Chondrocyte (in vitro differentiated cells): ENCODE data around the gene FAM161B. TPM values are rescaled to one million over a fixed set of nuclear protein-coding genes. Genes with fewer than 3 reads are reported as not detected.
"Not testable (repeated sequence)": the region's sequence is repeated elsewhere in the genome, so short reads cannot be mapped to it uniquely, and the experiment has no call there.

ENCODE experiments used
- DNase-seq: peaks from one replicate; pipeline ENCODE4 v3.0.0; 2021; ENCODE audit warnings: mixed read lengths, low spot score
- H3K27ac Mint-ChIP-seq: one replicate; pipeline ENCODE4 v1.8.0; 2021; ENCODE audit warnings: mild to moderate bottlenecking, moderate library complexity, mixed read lengths; ENCODE audit not compliant: unreplicated experiment
- H3K27me3 Mint-ChIP-seq: 2 replicates; pipeline ENCODE4 v1.8.0; 2021; ENCODE audit warnings: low read depth, mixed read lengths
- H3K36me3 Mint-ChIP-seq: 2 replicates; pipeline ENCODE4 v1.8.0; 2021; ENCODE audit warnings: low read depth, mixed read lengths
- H3K4me1 Mint-ChIP-seq: 2 replicates; pipeline ENCODE4 v1.8.0; 2021; ENCODE audit warnings: low read depth, mild to moderate bottlenecking, mixed read lengths
- H3K4me3 Mint-ChIP-seq: one replicate; pipeline ENCODE4 v1.8.0; 2021; ENCODE audit warnings: mild to moderate bottlenecking, moderate library complexity, mixed read lengths; ENCODE audit not compliant: unreplicated experiment
- H3K9me3 Mint-ChIP-seq: 2 replicates; pipeline ENCODE4 v1.8.0; 2021; ENCODE audit warnings: low read depth, mixed read lengths
- CTCF ChIP-seq: fragments of 200-600 bp; sonication (generic); IDR thresholded peaks from 2 replicates; pipeline ENCODE4 v1.5.0; 2021; ENCODE audit warnings: antibody characterized with exemption, mild to moderate bottlenecking, moderate library complexity
- total RNA-seq: library from RNA; stranded (reverse); gene quantifications from 3 replicates; pipeline ENCODE4 v1.2.1, GENCODE V29; 2021

FAM161B gene
- total RNA-seq, 1 donor from 2014 or later = 5.5 TPM

GRCh38 chr14:73903028-73903427 is 46.9 kb downstream of the FAM161B start:
- no peak for DNase-seq

GRCh38 chr14:73896521-73896920 is 53.4 kb downstream of the FAM161B start:
- DNase-seq = no peak
- no peak overlapping the region for H3K4me3 Mint-ChIP-seq
- H3K27ac Mint-ChIP-seq = no peak overlapping the region
- no peak for TF ChIP-seq CTCF
- no peaks in the 10 kb centered on the region for H3K9me3 Mint-ChIP-seq
- no peaks in the 10 kb centered on the region for H3K27me3 Mint-ChIP-seq
- no peaks in the 10 kb centered on the region for H3K4me1 Mint-ChIP-seq
- H3K36me3 Mint-ChIP-seq = peaks cover 27% of the 10 kb centered on the region

More at GRCh38 chr14:73903028-73903427, 46.9 kb downstream of the FAM161B start:
- no peak for TF ChIP-seq CTCF
- H3K4me1 Mint-ChIP-seq = no peaks in the 10 kb centered on the region
- H3K36me3 Mint-ChIP-seq = peaks cover 23% of the 10 kb centered on the region
- H3K9me3 Mint-ChIP-seq = no peaks in the 10 kb centered on the region
- H3K27me3 Mint-ChIP-seq = no peaks in the 10 kb centered on the region
- H3K27ac Mint-ChIP-seq = peak overlapping the region; percentile 41
- H3K4me3 Mint-ChIP-seq = no peak overlapping the region

GRCh38 chr14:73895939-73896338 is 54.0 kb downstream of the FAM161B start:
- DNase-seq = no peak
- no peaks in the 10 kb centered on the region for H3K27me3 Mint-ChIP-seq
- H3K27ac Mint-ChIP-seq = no peak overlapping the region
- H3K36me3 Mint-ChIP-seq = peaks cover 27% of the 10 kb centered on the region
- H3K4me1 Mint-ChIP-seq = no peaks in the 10 kb centered on the region
- TF ChIP-seq CTCF = no peak
- H3K4me3 Mint-ChIP-seq = no peak overlapping the region
- no peaks in the 10 kb centered on the region for H3K9me3 Mint-ChIP-seq

GRCh38 chr14:73894180-73894687 is 55.7 kb downstream of the FAM161B start:
- H3K27ac Mint-ChIP-seq = not testable (repeated sequence)
- peaks cover 27% of the 10 kb centered on the region for H3K36me3 Mint-ChIP-seq

GRCh38 chr14:73889376-73889775 is 60.5 kb downstream of the FAM161B start:
- no peak for DNase-seq
- peaks cover 5% of the 10 kb centered on the region for H3K36me3 Mint-ChIP-seq
- no peak overlapping the region for H3K4me3 Mint-ChIP-seq
- H3K9me3 Mint-ChIP-seq = no peaks in the 10 kb centered on the region
- no peaks in the 10 kb centered on the region for H3K27me3 Mint-ChIP-seq
- no peak for TF ChIP-seq CTCF
- peaks cover 41% of the 10 kb centered on the region for H3K4me1 Mint-ChIP-seq
- H3K27ac Mint-ChIP-seq = no peak overlapping the region

More at GRCh38 chr14:73894180-73894687, 55.7 kb downstream of the FAM161B start:
- not testable (repeated sequence) for H3K4me1 Mint-ChIP-seq, H3K4me3 Mint-ChIP-seq, H3K27me3 Mint-ChIP-seq, H3K9me3 Mint-ChIP-seq, DNase-seq

GRCh38 chr14:73888971-73889370 is 60.9 kb downstream of the FAM161B start:
- no peak for TF ChIP-seq CTCF
- no peak for DNase-seq
- no peak overlapping the region for H3K4me3 Mint-ChIP-seq
- no peak overlapping the region for H3K27ac Mint-ChIP-seq
- H3K9me3 Mint-ChIP-seq = no peaks in the 10 kb centered on the region
- peaks cover 42% of the 10 kb centered on the region for H3K4me1 Mint-ChIP-seq
- H3K36me3 Mint-ChIP-seq = peaks cover 3% of the 10 kb centered on the region
- H3K27me3 Mint-ChIP-seq = no peaks in the 10 kb centered on the region
